Spleen (tissue), 7 donors: ENCODE data around the gene MSTN.

Experiments
- CTCF ChIP-seq, 11 experiments: fragments of 200-600 bp in 7 of 11; fragments of 450-650 bp in 4 of 11; sonication (generic) in 4 of 11; IDR thresholded peaks in 8 of 11; conservative IDR thresholded peaks in 3 of 11; 1 replicate in 7 of 11; 2 replicates in 4 of 11; pipeline versions ENCODE4 v1.4.0 to v1.8.0; 2016 to 2021; ENCODE audit warnings: antibody characterized with exemption in 11 of 11, inconsistent platforms in 4 of 11, mild to moderate bottlenecking in 1 of 11
- POLR2A ChIP-seq, 3 donors: fragments of 450-650 bp; IDR thresholded peaks; one replicate each; pipeline ENCODE4 v1.5.1; 2017; ENCODE audit warnings: antibody characterized with exemption in 3 of 3, mild to moderate bottlenecking in 1 of 3
- POLR2AphosphoS5 ChIP-seq, 3 donors: sonication (generic); formaldehyde crosslinking; IDR thresholded peaks; one replicate each; pipeline ENCODE4 v1.5.1; 2017; ENCODE audit warnings: antibody characterized with exemption in 3 of 3
- donor health status: DM: no; HTN: no; CAD: no; lungs with moderate emphysema.
- donor health status: DM: no; HTN: no; CAD: no.
- donor health status: DM: no; HTN: no; CAD: no.

DNA sequence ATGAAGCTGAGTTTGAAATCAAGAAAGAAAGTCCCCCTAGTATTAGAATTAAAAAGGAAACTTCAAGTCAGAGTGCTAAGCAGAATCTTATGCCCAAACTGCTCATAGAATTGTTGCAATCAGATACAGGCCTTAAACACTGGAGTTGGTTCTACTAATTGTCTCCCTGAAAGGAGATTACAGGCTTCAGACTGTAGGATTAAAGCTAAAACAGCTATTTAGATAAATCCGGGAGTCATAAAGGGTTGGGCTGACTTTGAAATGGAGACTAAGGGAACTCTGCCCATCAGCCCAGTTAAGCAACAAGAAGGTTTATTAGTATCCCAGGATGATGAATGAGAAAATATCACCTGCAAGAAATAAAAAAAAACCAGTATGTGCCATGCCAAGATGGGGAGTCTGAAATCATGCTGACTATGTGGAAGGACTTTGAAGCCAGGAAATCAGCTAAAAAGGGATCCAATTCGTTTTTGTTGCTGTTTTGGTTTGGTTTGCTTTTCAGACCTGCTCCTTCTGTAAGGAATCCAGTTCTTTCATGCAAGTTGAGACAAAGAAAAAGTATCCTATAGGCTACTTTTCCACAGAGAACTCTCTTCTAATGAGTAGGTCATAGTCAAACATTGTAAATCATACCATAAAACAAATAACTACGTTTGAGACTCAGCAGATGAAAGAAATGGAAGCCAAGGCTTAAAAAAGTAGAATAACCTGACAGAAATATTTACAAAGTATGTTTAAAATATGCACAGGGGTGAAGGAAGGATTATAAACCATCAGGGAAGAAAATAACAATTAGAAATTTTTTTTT lies 37.6 kb upstream of the MSTN start:
- TF ChIP-seq CTCF (IDR thresholded peaks at IDR 0.05 in 8 of 11, conservative IDR thresholded peaks at IDR 0.05 in 3 of 11) = no peak
- no peak for TF ChIP-seq POLR2A (IDR thresholded peaks at IDR 0.05)
- no peak for TF ChIP-seq POLR2AphosphoS5 (IDR thresholded peaks at IDR 0.05)
